GM12874 (cell line): ENCODE data around the gene SPRTN.

Experiments
- TF ChIP-seq, protein P1 (sequence below): IDR thresholded peaks from 2 replicates; pipeline ENCODE4 v1.5.1; 2011; ENCODE audit warnings: low read depth, mild to moderate bottlenecking, control low read depth, low read length, moderate library complexity; ENCODE audit not compliant: insufficient read depth

Gene SPRTN

DNA sequence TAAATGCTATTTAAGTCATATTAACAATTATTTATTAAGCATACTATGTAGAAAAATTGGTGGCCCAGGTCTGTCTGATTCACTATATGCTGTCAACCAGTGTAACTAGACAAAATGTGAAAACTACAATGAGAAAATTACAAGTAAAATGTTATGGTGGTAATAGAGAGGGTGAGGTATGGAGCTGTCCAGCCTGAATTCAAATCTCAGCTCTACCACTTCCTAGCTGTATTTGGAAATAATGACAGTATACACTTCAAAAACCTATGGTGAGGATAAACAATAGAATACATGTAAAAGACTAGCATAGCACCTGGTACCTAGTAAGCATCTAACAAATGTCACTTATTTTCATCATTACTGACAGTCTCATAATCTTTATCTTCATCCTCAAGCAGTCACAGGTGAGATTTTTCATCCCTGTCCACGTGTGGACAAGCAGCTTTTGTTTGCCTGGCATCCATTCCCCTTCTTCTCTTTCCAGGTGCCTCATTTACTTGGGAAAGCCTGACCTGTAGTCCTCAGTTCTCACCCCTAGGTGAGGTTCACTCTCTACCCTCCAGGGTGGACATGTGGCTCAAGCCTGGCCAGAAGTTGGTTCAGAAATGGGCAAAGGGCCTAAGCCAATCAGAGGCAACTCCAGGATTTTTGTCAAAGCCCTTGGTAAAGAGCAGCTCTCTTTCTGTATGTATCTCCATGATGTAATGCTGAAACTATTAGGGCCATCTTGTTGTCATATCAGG, 54.5 kb downstream of the SPRTN start:
- TF ChIP-seq, protein P1, sequence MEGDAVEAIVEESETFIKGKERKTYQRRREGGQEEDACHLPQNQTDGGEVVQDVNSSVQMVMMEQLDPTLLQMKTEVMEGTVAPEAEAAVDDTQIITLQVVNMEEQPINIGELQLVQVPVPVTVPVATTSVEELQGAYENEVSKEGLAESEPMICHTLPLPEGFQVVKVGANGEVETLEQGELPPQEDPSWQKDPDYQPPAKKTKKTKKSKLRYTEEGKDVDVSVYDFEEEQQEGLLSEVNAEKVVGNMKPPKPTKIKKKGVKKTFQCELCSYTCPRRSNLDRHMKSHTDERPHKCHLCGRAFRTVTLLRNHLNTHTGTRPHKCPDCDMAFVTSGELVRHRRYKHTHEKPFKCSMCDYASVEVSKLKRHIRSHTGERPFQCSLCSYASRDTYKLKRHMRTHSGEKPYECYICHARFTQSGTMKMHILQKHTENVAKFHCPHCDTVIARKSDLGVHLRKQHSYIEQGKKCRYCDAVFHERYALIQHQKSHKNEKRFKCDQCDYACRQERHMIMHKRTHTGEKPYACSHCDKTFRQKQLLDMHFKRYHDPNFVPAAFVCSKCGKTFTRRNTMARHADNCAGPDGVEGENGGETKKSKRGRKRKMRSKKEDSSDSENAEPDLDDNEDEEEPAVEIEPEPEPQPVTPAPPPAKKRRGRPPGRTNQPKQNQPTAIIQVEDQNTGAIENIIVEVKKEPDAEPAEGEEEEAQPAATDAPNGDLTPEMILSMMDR = no peak

DNA sequence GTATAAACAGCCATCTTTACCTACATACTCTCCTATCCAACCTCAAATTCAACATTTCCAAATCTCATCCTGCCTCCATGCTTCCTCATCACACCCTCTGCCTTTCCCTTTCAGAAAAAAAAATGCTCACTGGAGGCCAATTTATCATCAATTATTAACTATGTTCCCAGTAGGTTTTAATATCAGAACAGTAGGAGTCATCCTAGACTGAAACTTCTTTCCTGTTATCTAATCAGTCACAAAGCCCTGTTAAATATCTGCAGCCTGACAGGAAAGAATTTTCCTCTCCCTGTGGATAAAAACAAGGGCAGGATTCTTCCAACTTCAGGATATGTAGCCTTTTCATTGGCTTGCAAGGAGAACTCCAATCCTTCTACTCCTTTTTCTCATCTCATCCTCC, 55.6 kb downstream of the SPRTN start:
- TF ChIP-seq, protein P1 = no peak

DNA sequence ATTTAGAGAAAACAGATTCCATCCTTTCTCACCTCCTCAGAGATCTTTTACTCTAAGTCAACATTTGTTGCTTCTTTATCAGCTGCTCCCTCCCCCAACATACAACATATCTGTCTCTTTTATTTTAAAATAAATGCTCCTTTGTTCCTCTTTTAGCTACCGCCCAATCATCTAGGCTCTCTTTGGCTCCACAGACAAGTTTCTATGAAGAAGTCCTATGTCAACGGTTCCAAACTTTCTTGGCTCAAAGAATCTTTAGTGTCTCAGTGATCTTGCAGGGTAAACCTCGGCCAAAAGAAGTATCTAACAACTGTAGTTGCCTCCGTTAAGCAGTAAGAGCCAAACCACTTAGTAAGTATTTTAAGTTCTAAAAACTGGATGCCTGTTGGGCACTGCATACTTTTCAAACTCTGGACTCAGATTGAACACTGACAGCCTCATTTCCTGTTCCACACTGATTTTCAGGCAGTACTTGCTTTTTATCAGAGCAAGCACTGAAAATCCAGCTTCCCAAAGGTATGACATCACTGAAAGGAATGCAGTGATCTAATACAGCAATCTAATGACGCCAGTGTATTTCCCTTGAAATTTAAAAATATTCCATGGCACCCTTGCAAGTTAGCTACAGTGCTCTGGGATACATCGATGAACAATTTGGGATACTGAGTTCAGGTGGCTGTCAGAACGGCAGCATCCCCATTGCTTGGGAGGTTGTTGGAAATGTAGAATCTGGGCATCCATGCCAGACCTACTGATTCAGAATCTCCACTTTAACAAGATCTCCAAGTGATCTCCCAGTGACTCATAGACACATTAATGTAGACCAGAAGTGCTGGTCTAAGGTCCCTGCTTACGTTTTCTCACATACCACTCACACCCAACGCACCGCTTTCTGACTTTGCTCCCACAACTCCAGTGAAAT, 57.2 kb downstream of the SPRTN start:
- TF ChIP-seq, protein P1 = no peak

DNA sequence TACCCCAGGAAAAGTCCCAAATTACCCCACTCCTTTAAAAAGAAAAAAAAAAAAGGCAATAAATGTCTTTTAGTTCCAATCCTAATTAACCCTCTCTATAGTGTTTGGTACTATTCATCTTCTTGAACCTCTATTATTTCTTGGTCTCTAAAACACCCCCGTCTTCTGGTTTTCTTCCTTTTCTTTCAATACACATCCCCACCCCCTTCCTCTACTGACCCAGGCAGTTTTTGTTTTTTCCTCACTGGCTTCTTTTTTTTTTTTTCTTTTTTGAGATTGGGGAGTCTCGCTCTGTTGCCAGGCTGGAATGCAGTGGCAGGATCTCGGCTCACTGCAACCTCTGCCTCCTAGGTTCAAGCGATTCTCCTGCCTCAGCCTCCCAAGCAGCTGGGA, 57.9 kb downstream of the SPRTN start:
- TF ChIP-seq, protein P1 = no peak

DNA sequence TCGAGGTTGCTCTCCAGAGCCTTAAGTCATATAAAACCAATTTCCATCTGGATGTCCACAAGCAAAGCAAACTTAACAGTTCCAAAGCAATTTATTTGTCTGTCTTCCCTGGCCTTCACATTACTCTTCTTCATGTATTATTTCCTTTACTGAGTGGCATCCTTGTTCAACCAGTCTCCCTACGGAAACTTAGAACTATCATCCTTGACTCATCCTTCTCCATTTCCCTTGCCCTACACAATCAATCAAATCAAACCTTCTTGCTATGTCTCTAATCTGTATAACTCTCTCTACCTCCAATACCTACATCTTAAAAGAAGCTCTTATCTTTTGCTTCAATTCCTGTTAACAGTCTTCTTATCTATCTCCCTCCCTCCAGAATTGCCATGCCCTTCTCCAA, 58.5 kb downstream of the SPRTN start:
- TF ChIP-seq, protein P1 = no peak

DNA sequence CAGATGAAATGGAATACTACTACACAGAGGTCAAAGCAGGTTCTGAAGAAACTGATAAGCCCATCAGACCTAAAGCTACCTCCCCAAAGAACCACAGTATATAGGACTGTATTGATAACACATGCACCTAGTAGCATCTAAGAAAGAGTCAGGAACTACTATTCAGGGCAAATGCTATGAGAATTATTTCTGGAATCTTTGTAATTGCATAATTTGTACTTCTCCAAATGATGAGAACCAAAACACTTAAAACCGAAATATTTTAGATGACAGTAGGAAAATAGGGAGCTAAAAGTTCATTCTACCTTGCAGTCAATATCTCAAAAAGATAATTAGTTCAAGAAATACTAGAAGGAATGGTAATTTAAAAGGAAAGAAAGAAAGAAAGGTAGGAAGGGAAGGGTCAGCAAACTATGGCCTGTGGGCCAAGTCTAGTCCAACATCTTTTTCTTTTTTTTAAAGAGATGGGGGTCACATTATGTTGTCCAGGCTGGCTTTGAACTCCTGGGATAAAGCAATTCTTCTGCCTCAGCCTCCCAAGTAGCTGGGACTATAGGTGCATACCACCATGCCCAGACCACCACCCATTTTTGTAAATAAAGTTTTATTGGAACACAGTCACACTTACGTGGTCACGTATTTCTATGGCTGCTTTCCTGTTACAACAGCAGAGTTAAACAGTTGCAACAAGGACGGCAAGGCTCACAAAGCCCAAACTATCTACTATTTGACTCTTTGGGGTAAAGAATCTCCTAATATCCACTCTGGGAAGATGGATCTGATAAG, 60.0 kb downstream of the SPRTN start:
- TF ChIP-seq, protein P1 = no peak

DNA sequence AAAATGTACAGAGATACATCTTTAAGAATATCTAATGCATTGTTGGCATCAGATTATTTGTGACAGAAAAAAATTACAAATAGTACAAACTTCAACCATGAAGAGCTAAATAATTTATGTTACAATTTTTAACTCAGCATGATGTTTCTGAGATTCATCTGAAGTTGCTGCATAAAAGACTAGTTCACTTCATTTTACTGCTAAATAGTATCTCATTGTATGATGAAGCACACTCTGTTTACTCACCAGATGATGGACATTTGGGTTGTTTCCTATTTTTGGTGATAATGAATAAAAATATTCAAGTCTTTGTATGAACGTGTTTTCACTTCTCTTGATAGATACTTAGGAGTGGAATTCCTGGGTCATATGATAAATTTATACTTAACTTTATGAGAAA, 63.4 kb downstream of the SPRTN start:
- TF ChIP-seq, protein P1 = no peak
